ENCODE data around the gene FAM229A. TPM values are rescaled to one million over a fixed set of nuclear protein-coding genes. Genes with fewer than 3 reads are reported as not detected.

Gene FAM229A
- total RNA-seq, 1 donor from 2014 or later, result 12.2 TPM

- TF ChIP-seq CTCF (IDR thresholded peaks at IDR 0.05), result peak in 1 of 3 experiments; percentile 6
- no peaks in the 10 kb centered on the region for H3K27me3 ChIP-seq
- peak overlapping the region; percentile 81 to 84 for H3K27ac ChIP-seq
- peak overlapping the region; percentile 76 to 82 for H3K4me3 ChIP-seq
- H3K4me1 ChIP-seq, result peaks cover 12 to 29% of the 10 kb centered on the region in 2 donors
- intact Hi-C loops (cut with DNase I), result loop anchor here (1.0 to 2.0 kb wide), 4 partner anchors 15 to 111 kb away; partner anchors contain the start of genes BSDC1, HDAC1 and MARCKSL1
- no peaks in the 10 kb centered on the region for H3K9me3 ChIP-seq
- no peaks in the 10 kb centered on the region for H3K36me3 ChIP-seq
- DNase-seq (ENCODE audit: low spot score in 2 of 2), result peak; percentile 76 to 97
Measured at GRCh38 chr1:32351399-32352238, 10.7 kb downstream of the FAM229A start.

- intact Hi-C loops (cut with DNase I), result loop anchor here (1.0 to 2.0 kb wide), 4 partner anchors 15 to 111 kb away; partner anchors contain the start of genes BSDC1, HDAC1 and MARCKSL1
- Histone ChIP-seq H3K4me1 (peaks cover 12 to 29% of the 10 kb centered on the region in 2 donors), H3K36me3 (no peaks in the 10 kb centered on the region), H3K9me3 (no peaks in the 10 kb centered on the region), H3K4me3 (peak overlapping the region; percentile 76 to 82), H3K27me3 (no peaks in the 10 kb centered on the region), H3K27ac (peak overlapping the region; percentile 81 to 84)
- DNase-seq (ENCODE audit: low spot score in 2 of 2), result peak in 1 of 2 donors; percentile 84
- TF ChIP-seq CTCF (IDR thresholded peaks at IDR 0.05), result peak; percentile 58 to 78 (median 59)
Measured at GRCh38 chr1:32350785-32351398, 11.4 kb downstream of the FAM229A start.

- no peak overlapping the region for H3K4me3 ChIP-seq
- H3K27me3 ChIP-seq, result no peaks in the 10 kb centered on the region
- intact Hi-C loops (cut with DNase I), result no loop called here
- DNase-seq (ENCODE audit: low spot score in 2 of 2), result no peak
- no peak for TF ChIP-seq CTCF (IDR thresholded peaks at IDR 0.05)
- H3K36me3 ChIP-seq, result no peaks in the 10 kb centered on the region
- no peaks in the 10 kb centered on the region for H3K9me3 ChIP-seq
- H3K27ac ChIP-seq, result no peak overlapping the region
- peaks cover 12 to 29% of the 10 kb centered on the region in 2 donors for H3K4me1 ChIP-seq
Measured at GRCh38 chr1:32349211-32349708, 13.0 kb downstream of the FAM229A start.

GRCh38 chr1:32346532-32347157, 15.6 kb downstream of the FAM229A start:
- no peaks in the 10 kb centered on the region for H3K36me3 ChIP-seq
- H3K27ac ChIP-seq, result no peak overlapping the region
- no peak overlapping the region for H3K4me3 ChIP-seq
- peaks cover 0 to 7% of the 10 kb centered on the region in 2 donors for H3K4me1 ChIP-seq
- H3K27me3 ChIP-seq, result no peaks in the 10 kb centered on the region
- DNase-seq (ENCODE audit: low spot score in 2 of 2), result no peak
- H3K9me3 ChIP-seq, result no peaks in the 10 kb centered on the region
- intact Hi-C loops (cut with DNase I), result no loop called here
- no peak for TF ChIP-seq CTCF (IDR thresholded peaks at IDR 0.05)

GRCh38 chr1:32345289-32345827, 16.9 kb downstream of the FAM229A start:
- no peak overlapping the region for H3K27ac ChIP-seq
- no peak for DNase-seq (ENCODE audit: low spot score in 2 of 2)
- H3K27me3 ChIP-seq, result no peaks in the 10 kb centered on the region
- no peaks in the 10 kb centered on the region for H3K4me1 ChIP-seq
- H3K4me3 ChIP-seq, result no peak overlapping the region
- no peaks in the 10 kb centered on the region for H3K36me3 ChIP-seq
- no peaks in the 10 kb centered on the region for H3K9me3 ChIP-seq
- no peak for TF ChIP-seq CTCF (IDR thresholded peaks at IDR 0.05)
- intact Hi-C loops (cut with DNase I), result no loop called here

Measured in ascending aorta (tissue), 2 donors.